Measurements from ENCODE around the gene TYW1.
"Not testable (repeated sequence)": the region's sequence is repeated elsewhere in the genome, so short reads cannot be mapped to it uniquely, and the experiment has no call there.

Gene TYW1

GRCh38 chr7:67257779-67258178, 261.1 kb downstream of the TYW1 start:
- not testable (repeated sequence) for DNase-seq

DNA sequence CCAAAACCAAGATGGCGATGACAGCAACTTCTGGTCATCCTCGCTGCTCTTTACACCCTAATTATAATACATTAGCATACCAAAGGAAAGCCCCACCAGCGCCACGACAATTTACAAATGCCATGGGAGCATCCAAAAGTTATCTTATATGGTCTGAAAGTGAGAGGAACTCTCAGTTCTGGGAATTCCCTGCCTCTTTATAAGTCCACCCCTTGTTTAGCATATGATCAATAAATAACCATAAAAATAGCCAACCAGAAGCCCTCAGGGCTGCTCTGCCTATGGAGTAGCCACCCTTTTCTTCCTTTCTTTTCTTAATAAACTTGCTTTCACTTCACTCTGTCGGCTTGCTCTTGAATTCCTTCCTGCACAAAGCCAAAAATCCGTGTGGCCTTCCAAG, 262.7 kb downstream of the TYW1 start:
- not testable (repeated sequence) for DNase-seq

- not testable (repeated sequence) for DNase-seq
Measured at GRCh38 chr7:67260166-67260586, 263.5 kb downstream of the TYW1 start.

DNA sequence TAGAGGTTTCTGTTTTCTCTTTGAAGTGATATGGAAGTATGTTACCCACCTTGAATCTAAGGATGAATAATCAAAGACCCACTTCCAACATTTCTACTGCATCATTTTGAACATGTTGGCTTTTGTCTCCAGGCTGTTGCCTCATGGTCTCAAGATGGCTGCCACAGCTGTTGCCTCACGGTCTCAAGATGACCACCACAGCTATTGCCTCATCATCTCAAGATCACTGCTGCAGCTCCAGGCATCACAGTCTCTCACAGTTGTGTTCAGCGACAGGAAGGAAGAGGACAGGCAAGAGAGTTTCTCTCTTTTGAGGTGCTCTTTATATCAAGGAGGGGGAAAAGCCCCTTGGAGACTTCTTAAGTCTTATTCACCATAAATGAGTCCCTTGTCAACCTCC, 267.4 kb downstream of the TYW1 start:
- not testable (repeated sequence) for DNase-seq

DNA sequence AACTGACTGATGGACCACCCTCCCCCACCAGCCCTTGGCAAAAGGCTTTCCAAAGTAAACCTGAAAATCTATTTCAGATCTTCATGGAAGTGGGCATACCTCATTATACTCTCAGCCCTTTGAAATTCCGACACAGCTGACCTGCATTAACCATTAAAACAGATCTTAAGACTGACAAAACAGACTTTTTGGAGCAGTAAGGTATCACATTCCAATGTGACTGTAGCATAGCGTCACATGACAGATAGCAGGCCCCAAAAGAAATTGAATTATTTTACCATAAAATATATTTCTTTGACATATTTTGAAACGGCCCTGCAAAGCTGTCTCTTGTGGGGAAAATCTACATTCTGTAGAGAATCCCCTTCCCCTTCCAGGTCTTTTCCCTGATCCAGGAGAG, 269.4 kb downstream of the TYW1 start:
- not testable (repeated sequence) for DNase-seq

DNA sequence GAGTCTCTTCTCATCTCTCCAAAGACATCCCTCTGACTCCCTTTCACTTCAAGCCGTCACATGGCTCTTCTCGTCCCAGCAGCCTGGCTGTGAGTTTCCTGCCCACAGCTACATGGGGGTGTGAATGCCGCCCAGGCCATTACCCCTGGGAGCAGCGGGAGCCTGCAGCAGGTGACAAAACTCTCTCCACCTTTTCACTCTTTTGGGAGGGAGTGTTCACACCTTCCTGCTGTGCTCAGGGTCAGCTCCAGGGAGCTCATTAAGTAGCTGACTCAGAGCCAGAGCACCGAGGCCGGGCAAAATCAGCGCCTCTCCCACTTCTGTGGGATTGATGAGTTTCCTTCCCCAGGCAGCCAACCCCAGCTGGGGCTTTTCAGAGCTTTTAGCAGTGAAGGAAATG, 271.3 kb downstream of the TYW1 start:
- no peak for DNase-seq

DNA sequence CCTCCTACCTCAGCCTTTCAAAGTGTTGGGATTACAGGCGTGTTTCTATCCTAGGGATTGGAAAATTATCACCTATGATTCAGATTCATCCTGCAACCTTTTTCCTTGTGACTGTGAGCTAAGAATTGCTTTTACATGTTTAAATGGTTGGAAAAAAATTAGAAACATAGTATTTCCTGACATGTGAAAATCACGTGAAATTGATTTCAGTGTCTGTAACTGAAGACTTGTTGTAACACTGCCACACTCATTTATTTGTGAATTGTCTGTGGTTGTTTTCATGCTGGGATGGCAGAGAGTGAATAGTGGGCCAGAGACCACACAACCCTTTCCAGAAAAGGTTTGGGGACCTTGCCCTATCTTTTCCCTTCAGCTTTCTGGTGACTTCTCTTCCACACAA, 273.3 kb downstream of the TYW1 start:
- not testable (repeated sequence) for DNase-seq
